ENCODE data around the gene DDAH2. TPM values are rescaled to one million over a fixed set of nuclear protein-coding genes. Genes with fewer than 3 reads are reported as not detected.

The DDAH2 gene
- total RNA-seq, 4 donors from 2014 or later, result 10.6 to 24.2 (median 15.4) TPM

DNA sequence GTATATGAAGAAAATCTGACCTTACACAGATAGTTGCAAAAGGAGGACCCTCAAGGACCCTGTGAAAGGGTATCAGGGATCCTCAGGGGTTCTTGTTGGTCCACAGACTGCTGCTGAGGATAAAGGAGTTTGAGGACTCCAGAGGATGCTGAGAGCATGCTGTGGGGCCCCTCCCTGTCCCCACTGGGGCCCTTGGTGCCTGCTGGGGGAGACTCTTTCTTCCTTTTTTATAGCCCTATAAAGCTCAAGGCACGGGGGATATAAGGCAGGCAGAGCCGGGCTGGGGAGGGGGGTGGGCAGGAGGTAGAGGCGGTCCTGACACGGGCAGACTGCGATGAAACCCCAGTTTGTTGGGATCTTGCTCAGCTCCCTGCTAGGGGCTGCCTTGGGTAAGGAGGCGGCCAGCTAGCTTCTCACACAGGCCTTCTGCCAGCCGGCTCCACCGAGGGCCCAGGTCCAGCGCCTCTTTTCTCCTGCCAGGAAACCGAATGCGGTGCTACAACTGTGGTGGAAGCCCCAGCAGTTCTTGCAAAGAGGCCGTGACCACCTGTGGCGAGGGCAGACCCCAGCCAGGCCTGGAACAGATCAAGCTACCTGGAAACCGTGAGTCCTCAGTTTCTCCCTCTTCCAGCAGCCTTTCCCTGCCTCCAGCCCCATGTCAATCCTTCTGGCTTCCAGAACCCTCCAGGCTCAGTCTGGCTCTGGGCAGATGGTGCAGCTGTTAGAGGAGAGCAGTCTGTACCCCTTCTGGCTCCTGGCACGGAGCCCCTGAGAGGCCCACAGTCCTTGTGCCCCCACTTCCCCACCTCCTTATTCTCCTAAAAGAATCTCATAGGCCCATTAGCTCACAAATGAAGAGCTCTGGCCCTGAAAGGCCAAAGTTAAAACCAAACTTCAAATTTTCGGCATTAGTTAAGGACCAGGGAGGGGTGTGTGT is 13.8 kb downstream of the DDAH2 start, which contains the start of gene LY6G6D:
TSS of gene LY6G6D (plus strand) at position 327 of the 937 bp plus-strand sequence. CDS start at position 335, 8 bp downstream.
- intact Hi-C loops (cut with DNase I; ENCODE audit: low total_unique reads), result no loop called here
- TF ChIP-seq, protein P1, sequence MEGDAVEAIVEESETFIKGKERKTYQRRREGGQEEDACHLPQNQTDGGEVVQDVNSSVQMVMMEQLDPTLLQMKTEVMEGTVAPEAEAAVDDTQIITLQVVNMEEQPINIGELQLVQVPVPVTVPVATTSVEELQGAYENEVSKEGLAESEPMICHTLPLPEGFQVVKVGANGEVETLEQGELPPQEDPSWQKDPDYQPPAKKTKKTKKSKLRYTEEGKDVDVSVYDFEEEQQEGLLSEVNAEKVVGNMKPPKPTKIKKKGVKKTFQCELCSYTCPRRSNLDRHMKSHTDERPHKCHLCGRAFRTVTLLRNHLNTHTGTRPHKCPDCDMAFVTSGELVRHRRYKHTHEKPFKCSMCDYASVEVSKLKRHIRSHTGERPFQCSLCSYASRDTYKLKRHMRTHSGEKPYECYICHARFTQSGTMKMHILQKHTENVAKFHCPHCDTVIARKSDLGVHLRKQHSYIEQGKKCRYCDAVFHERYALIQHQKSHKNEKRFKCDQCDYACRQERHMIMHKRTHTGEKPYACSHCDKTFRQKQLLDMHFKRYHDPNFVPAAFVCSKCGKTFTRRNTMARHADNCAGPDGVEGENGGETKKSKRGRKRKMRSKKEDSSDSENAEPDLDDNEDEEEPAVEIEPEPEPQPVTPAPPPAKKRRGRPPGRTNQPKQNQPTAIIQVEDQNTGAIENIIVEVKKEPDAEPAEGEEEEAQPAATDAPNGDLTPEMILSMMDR (IDR thresholded peaks at IDR 0.05 in 4 of 5, conservative IDR thresholded peaks at IDR 0.05 in 1 of 5), result no peak
- no peak for TF ChIP-seq POLR2A (IDR thresholded peaks at IDR 0.05)

DNA sequence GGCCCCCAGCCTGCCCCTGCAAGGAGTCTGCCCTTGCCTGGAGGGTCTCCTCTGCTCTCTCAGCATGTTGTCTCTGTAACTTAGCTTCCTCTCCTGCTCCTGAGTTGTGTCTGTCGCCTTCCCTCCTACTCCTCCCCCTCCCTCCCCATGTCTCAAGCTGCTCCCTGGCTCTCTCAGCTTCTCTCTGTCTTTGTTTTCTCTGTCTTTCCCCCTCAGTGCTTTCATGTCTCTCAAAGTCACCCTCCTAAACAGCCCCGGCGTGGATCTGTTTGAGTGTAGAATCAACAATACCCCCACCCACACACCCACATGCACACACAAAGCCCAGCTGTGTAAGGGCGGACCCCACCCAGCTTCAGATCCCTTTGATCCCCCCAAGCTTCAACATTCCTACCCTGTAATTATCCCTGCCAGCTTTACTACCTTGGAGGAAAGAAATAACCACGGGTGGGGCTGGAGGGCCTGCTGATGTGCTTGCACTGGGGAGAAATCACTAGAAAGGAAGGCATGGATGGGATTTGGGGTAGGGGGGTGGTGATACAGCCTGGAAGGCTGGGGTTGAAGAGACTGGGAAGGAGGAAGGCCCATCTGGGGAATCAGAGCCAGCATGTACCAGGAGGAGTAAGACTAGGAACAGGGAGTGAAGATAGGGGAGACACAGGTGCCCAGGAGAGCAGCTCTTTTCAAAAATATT is 15.0 kb downstream of the DDAH2 start:
- in situ Hi-C loops (cut with MboI; ENCODE audit: low sequenced_read_pairs in 4 of 4), result no loop called here
- Histone ChIP-seq H3K9me3 (no peaks in the 10 kb centered on the region), H3K4me3 (no peak overlapping the region)

More for the DNA sequence above, 13.8 kb downstream of the DDAH2 start, which contains the start of gene LY6G6D:
- Histone ChIP-seq H3K4me1 (no peaks in the 10 kb centered on the region), H3K27me3 (no peaks in the 10 kb centered on the region), H3K27ac (no peak within 1 kb of the TSS), H3K4me3 (no peak within 1 kb of the TSS), H3K9me3 (no peaks in the 10 kb centered on the region), H3K36me3 (no peaks in the 10 kb centered on the region)
- in situ Hi-C loops (cut with MboI; ENCODE audit: low sequenced_read_pairs in 4 of 4), result no loop called here
- ATAC-seq, result peak in 1 of 2 donors; percentile 39
- no peak for DNase-seq

DNA sequence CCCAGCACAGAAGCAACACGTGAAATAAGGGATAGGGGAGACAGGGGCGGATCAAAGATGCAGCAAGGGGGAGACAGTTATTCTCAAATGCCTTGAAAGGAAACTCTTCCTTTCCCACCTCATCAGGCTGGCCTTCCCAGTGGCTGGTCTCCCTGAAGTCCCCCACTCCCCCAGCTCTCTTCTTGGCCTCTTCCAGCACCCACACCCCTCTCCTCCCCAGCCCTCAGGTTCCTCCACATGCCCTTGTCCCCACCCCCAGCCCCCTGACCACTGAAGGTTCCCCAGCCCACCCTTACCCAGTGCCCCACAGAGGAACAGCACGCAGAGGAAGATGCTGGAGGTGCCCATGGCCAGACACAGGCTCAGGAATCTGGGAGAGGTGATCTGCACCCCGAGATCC is 15.6 kb downstream of the DDAH2 start:
- Histone ChIP-seq H3K27me3 (no peaks in the 10 kb centered on the region), H3K9me3 (no peaks in the 10 kb centered on the region), H3K27ac (no peak overlapping the region), H3K4me1 (no peaks in the 10 kb centered on the region), H3K4me3 (no peak overlapping the region), H3K36me3 (no peaks in the 10 kb centered on the region)
- intact Hi-C loops (cut with DNase I; ENCODE audit: low total_unique reads), result no loop called here
- DNase-seq (no peak), ATAC-seq (no peak)
- in situ Hi-C loops (cut with MboI; ENCODE audit: low sequenced_read_pairs in 4 of 4), result no loop called here
- TF ChIP-seq POLR2A (IDR thresholded peaks at IDR 0.05), result no peak
- TF ChIP-seq, protein P1 (IDR thresholded peaks at IDR 0.05 in 4 of 5, conservative IDR thresholded peaks at IDR 0.05 in 1 of 5), result no peak

More for the DNA sequence above, 15.0 kb downstream of the DDAH2 start:
- Histone ChIP-seq H3K4me1 (no peaks in the 10 kb centered on the region), H3K36me3 (no peaks in the 10 kb centered on the region), H3K27ac (no peak overlapping the region), H3K27me3 (no peaks in the 10 kb centered on the region)
- no peak for DNase-seq
- no peak for ATAC-seq
- TF ChIP-seq, protein P1 (IDR thresholded peaks at IDR 0.05 in 4 of 5, conservative IDR thresholded peaks at IDR 0.05 in 1 of 5), result no peak
- no peak for TF ChIP-seq POLR2A (IDR thresholded peaks at IDR 0.05)
- intact Hi-C loops (cut with DNase I; ENCODE audit: low total_unique reads), result no loop called here

DNA sequence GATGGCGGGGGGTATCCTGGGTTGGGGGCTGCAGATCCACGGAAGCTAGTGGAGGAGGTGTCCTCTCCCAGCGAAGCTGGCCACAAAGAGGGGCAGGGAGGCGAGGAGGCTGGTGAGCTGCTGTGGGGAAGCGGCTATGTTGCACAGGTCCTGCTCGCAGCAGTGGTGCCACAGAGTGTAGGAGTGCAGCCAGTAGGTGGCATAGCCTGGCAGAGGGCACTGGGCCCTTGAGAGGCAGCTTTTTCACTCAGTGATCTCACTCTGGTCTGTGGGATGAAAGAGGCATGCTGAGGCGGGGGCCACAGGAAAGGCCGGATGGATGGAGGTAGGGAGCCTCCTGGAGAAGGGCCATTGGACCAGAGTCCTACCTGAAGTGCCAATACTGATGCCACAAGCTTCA is 16.8 kb downstream of the DDAH2 start:
- TF ChIP-seq, protein P1 (IDR thresholded peaks at IDR 0.05 in 4 of 5, conservative IDR thresholded peaks at IDR 0.05 in 1 of 5), result no peak
- TF ChIP-seq POLR2A (IDR thresholded peaks at IDR 0.05), result no peak
- Histone ChIP-seq H3K4me1 (no peaks in the 10 kb centered on the region), H3K9me3 (no peaks in the 10 kb centered on the region), H3K4me3 (no peak overlapping the region), H3K27me3 (no peaks in the 10 kb centered on the region), H3K36me3 (no peaks in the 10 kb centered on the region), H3K27ac (no peak overlapping the region)
- in situ Hi-C loops (cut with MboI; ENCODE audit: low sequenced_read_pairs in 4 of 4) (no loop called here), intact Hi-C loops (cut with DNase I; ENCODE audit: low total_unique reads) (no loop called here)
- ATAC-seq (no peak), DNase-seq (no peak)
